Pancreas (tissue), 10 donors: ENCODE data around the gene TBC1D8. TPM values are rescaled to one million over a fixed set of nuclear protein-coding genes. Genes with fewer than 3 reads are reported as not detected.
"Not testable (repeated sequence)": the region's sequence is repeated elsewhere in the genome, so short reads cannot be mapped to it uniquely, and the experiment has no call there.

Experiments used
- ATAC-seq, 4 donors: fragments of 200-7000 bp; cut with Tn5 transposase; one replicate each; pipeline versions ENCODE4 v1.8.0 to v1.9.1; 2020; ENCODE audit warnings: mild to moderate bottlenecking in 4 of 4, moderate library complexity in 4 of 4
- DNase-seq, 6 donors: peaks; one replicate each; pipeline ENCODE4 v3.0.0-alpha.2; 2020
- FAIRE-seq: peaks from 2 replicates; lab custom pipeline; 2012; peaks lifted over from hg19 to GRCh38; lab: Jason Lieb, UNC
- H3K27ac ChIP-seq, 4 donors: fragments of 200-600 bp; sonication (generic); 1 replicate in 3 of 4; 2 replicates in 1 of 4; pipeline versions ENCODE4 v1.5.0 to v1.8.0; 2020
- H3K27me3 ChIP-seq, 4 donors: fragments of 200-600 bp; one replicate each; pipeline ENCODE4 v1.8.0; 2021
- H3K36me3 ChIP-seq, 3 donors: fragments of 200-600 bp; sonication (generic) in 1 of 3; one replicate each; pipeline versions ENCODE4 v1.5.0 to v1.8.0; 2020 to 2021
- H3K4me1 ChIP-seq, 3 donors: fragments of 200-600 bp; one replicate each; pipeline ENCODE4 v1.8.0; 2021
- H3K4me3 ChIP-seq, 4 donors: fragments of 200-600 bp; sonication (generic) in 2 of 4; one replicate each; pipeline versions ENCODE4 v1.5.0 to v1.8.0; 2020 to 2021
- H3K9me3 ChIP-seq, 4 donors: fragments of 200-600 bp; one replicate each; pipeline ENCODE4 v1.8.0; 2021
- CTCF ChIP-seq, 4 donors: fragments of 200-600 bp; sonication (generic) in 3 of 4; IDR thresholded peaks; one replicate each; pipeline versions ENCODE4 v1.5.0 to v1.8.0; 2021; ENCODE audit warnings: antibody characterized with exemption in 4 of 4
- WGBS, 2 donors: extraction: QIAGEN DNeasy Blood & Tissue Kit; methylation state at CpG; one replicate each; pipeline ENCODE4 v1.1.7; 2013; 5-methylcytosine and 5-hydroxymethylcytosine counted together
- intact Hi-C, 3 donors: fragments of 100-400 bp; cut with DNase I; formaldehyde crosslinking; loops; one replicate each; pipeline versions ENCODE4 v1.11.1 to v1.14.2; 2022
- polyA plus RNA-seq, 2 donors: library from polyadenylated mRNA; stranded (reverse); fragments of 200-250 nt; gene quantifications; one replicate each; pipeline ENCODE4 v1.2.3, GENCODE V29; 2013
- total RNA-seq, 6 donors: library from RNA; stranded (reverse); fragmentation: NEBNext Ultra II Directional in 4 of 6; extraction: Animal tissue kit (Norgen Biotek cat#: 25700) in 4 of 6; gene quantifications; one replicate each; pipeline versions ENCODE4 v1.2.1 to v1.2.4, GENCODE V29; 2021 to 2023
- donor health status: healthy with polysubstance abuse.
- donor health status: DM: no; HTN: no; CAD: no; lungs with moderate emphysema.
- donor health status: DM: no; HTN: no; CAD: no.
- donor health status: control.
- donor health status: control.
- donor health status: Bipolar disorder and iron deficiency.
- donor health status: DM: yes; HTN: yes; CAD: no.
- donor health status: DM: no; HTN: no; CAD: no.
- donor health status: DM: no; HTN: no; CAD: no.
- donor health status: DM: yes; HTN: yes; CAD: no.

The TBC1D8 gene
- total and polyA plus RNA-seq, 8 donors = 21.3 to 46.2 (median 35.0) TPM

GRCh38 chr2:101179982-101180381 is 28.8 kb upstream of the TBC1D8 start:
- ATAC-seq (peak in 2 of 4 donors; percentile 68 to 83), FAIRE-seq (no peak), DNase-seq (peak in 1 of 6 donors; percentile 35)
- no peak overlapping the region for H3K4me3 ChIP-seq
- H3K27me3 ChIP-seq = no peaks in the 10 kb centered on the region
- no peak for TF ChIP-seq CTCF (IDR thresholded peaks at IDR 0.05)
- no peaks in the 10 kb centered on the region for H3K36me3 ChIP-seq
- H3K27ac ChIP-seq = no peak overlapping the region
- H3K9me3 ChIP-seq = no peaks in the 10 kb centered on the region
- intact Hi-C loops = no loop called here
- H3K4me1 ChIP-seq = peaks cover 0 to 19% (median 9%) of the 10 kb centered on the region in 3 donors
- WGBS, 2 donors = 64 to 82% methylated on average over 3 of the region's 3 CpGs

GRCh38 chr2:101176803-101177202 is 25.6 kb upstream of the TBC1D8 start:
- no peaks in the 10 kb centered on the region for H3K27me3 ChIP-seq
- FAIRE-seq (no peak), DNase-seq (no peak), ATAC-seq (peak in 1 of 4 donors; percentile 9)
- H3K9me3 ChIP-seq = no peaks in the 10 kb centered on the region
- intact Hi-C loops = no loop called here
- no peak for TF ChIP-seq CTCF (IDR thresholded peaks at IDR 0.05)
- peaks cover 0 to 17% (median 9%) of the 10 kb centered on the region in 3 donors for H3K4me1 ChIP-seq
- 47 to 54% methylated on average over 4 of the region's 4 CpGs for WGBS, 2 donors
- no peaks in the 10 kb centered on the region for H3K36me3 ChIP-seq
- H3K27ac ChIP-seq = peak overlapping the region in 2 of 4 donors; percentile 74 to 76
- no peak overlapping the region for H3K4me3 ChIP-seq

GRCh38 chr2:101175991-101176390 is 24.8 kb upstream of the TBC1D8 start:
- peak in 3 of 6 donors; percentile 31 to 45 (median 41) for DNase-seq
- TF ChIP-seq CTCF (IDR thresholded peaks at IDR 0.05) = no peak
- Histone ChIP-seq H3K27ac (peak overlapping the region; percentile 48 to 76 (median 62)), H3K4me3 (no peak overlapping the region), H3K4me1 (peaks cover 0 to 17% (median 9%) of the 10 kb centered on the region in 3 donors), H3K36me3 (no peaks in the 10 kb centered on the region), H3K27me3 (no peaks in the 10 kb centered on the region), H3K9me3 (no peaks in the 10 kb centered on the region)
- intact Hi-C loops = no loop called here
- peak; percentile 78 to 94 (median 82) for ATAC-seq
- WGBS, 2 donors = 32 to 36% methylated on average over 3 of the region's 3 CpGs
- FAIRE-seq = no peak

- DNase-seq (peak in 1 of 6 donors; percentile 48), FAIRE-seq (no peak), ATAC-seq (peak in 2 of 4 donors; percentile 61 to 83)
- H3K27ac ChIP-seq = peak overlapping the region in 1 of 4 donors; percentile 54
- no peaks in the 10 kb centered on the region for H3K36me3 ChIP-seq
- TF ChIP-seq CTCF (IDR thresholded peaks at IDR 0.05) = no peak
- H3K4me3 ChIP-seq = no peak overlapping the region
- no peaks in the 10 kb centered on the region for H3K27me3 ChIP-seq
- peaks cover 0 to 17% (median 9%) of the 10 kb centered on the region in 3 donors for H3K4me1 ChIP-seq
- 53 to 85% methylated on average over 2 of the region's 2 CpGs for WGBS, 2 donors
- no peaks in the 10 kb centered on the region for H3K9me3 ChIP-seq
- intact Hi-C loops = no loop called here
These were observed 22.6 kb upstream of the TBC1D8 start for GRCh38 chr2:101173707-101174295.

- H3K27me3 ChIP-seq, ATAC-seq, H3K9me3 ChIP-seq, H3K4me1 ChIP-seq, H3K27ac ChIP-seq, H3K36me3 ChIP-seq, FAIRE-seq, DNase-seq, intact Hi-C loops, H3K4me3 ChIP-seq: not testable (repeated sequence)
- WGBS, 2 donors = 61 to 79% methylated on average over 2 of the region's 2 CpGs
These were observed 18.6 kb upstream of the TBC1D8 start for GRCh38 chr2:101169822-101170221.
